Stimulated activated CD8-positive, alpha-beta memory T cell treated with anti-CD3 and anti-CD28 coated beads, Interleukin-2, amount 100 ng/mL, for 48 hours (primary cell): ENCODE results near the gene LIG3.
"Not testable (repeated sequence)": the region's sequence is repeated elsewhere in the genome, so short reads cannot be mapped to it uniquely, and the experiment has no call there.

Source experiments
- DNase-seq, 2 donors: peaks; one replicate each; pipeline ENCODE4 v3.0.0-alpha.2; 2020; ENCODE audit warnings: low read depth in 2 of 2

Gene LIG3

GRCh38 chr17:35041390-35041789 is 61.1 kb downstream of the LIG3 start:
- no peak for DNase-seq

DNA sequence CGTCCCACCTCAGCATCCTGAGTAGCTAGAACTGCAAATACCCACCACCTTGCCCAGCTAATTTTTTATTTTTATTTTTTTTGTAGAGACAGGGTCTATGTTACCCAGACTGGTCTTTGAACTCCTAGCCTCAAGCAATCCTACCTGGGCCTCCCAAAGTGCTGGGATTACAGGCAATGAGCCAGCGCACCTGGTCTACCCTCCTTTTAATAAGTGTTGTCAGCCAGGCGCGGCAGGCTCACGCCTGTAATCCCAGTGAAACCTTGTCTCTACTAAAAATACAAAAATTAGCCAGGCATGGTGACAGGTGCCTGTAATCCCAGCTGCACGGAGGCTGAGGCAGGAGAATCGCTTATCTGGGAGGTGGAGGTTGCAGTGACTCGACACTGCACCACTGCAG is 63.9 kb downstream of the LIG3 start:
- DNase-seq = no peak

DNA sequence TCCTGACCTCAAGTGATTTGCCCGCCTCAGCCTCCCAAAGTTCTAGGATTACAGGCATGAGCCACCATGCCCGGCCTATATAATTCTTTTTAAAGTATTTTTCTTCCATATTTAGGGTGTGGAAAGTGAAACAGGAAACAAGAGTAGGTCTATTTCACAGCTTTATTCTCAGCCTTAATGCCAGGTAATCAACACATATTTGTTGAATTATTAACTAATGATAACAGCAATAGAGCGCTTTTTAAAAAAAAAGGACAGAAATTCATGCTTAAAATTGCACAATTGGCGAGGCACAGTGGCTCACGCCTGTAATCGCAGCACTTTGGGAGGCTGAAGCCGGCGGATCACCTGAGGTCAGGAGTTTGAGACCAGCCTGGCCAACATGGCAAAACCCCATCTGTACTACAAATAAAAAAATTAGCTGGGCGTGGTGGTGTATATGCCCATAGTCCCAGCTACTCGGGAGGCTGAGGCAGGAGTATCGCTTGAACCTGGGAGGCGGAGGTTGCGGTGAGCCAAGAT is 65.2 kb downstream of the LIG3 start:
- not testable (repeated sequence) for DNase-seq

GRCh38 chr17:35046245-35046644 is 65.9 kb downstream of the LIG3 start:
- no peak for DNase-seq

DNA sequence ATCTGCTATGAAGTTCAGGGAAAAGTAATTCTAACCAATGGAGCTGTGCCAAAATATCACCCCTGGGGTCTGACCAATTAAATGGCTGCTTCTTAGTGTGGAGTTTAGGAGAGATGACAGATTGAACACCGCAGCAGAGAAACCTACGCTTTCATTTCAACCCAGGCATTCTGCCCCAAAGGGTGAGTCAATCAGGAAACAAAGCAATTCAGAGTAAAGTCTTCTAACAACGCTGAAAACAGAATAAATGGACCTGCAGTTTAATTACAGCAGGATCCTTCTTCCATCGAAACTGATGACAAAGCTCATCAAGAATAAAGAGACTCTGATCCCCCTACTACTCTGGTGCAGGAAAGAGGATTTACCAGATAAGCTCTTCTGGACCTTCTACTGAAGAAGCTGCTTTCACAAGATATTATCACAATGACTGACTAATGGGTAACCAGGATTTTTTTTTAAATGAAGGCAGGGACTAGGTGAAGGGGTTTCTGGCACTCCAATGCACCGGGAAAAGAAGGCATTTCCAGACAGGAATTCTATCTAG is 66.5 kb downstream of the LIG3 start:
- DNase-seq = peak; percentile 13 to 23

GRCh38 chr17:35048685-35049379 is 68.5 kb downstream of the LIG3 start:
- DNase-seq = no peak

- DNase-seq = no peak
Measured at GRCh38 chr17:35050170-35050569, 69.9 kb downstream of the LIG3 start.

GRCh38 chr17:35051183-35051578 is 70.9 kb downstream of the LIG3 start:
- DNase-seq = no peak

DNA sequence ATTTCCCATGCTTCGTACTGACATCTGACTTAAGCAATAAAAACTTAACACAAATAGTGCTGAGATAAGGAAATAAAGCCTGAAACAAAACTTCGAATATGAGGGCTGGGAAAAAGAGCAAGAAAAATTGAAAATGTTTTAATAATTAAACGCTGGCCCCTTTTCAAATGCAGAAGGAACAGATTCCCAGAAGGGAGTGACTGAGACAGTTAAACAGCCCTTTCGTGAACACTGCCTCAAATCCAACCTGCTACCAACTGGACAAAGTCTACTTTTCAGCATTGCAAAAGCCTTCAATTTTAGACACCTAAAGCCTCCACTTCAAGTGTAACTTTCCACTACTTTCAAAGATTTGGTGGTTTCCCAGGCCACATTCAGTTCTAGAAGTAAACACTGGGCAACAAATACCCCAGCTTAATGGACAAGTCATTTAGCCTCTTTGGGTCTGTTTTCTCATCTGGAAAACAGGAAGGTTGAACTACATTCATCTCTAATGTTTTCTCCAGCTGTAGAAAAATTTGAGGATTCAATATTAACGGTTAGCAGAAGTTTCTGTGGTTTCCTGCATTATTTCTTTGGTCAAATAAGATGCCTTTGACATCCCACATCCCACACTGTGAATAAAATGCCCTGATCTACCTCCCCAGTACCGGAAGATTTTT is 71.4 kb downstream of the LIG3 start:
- no peak for DNase-seq

- no peak for DNase-seq
Measured at GRCh38 chr17:35052241-35052610, 71.9 kb downstream of the LIG3 start.

DNA sequence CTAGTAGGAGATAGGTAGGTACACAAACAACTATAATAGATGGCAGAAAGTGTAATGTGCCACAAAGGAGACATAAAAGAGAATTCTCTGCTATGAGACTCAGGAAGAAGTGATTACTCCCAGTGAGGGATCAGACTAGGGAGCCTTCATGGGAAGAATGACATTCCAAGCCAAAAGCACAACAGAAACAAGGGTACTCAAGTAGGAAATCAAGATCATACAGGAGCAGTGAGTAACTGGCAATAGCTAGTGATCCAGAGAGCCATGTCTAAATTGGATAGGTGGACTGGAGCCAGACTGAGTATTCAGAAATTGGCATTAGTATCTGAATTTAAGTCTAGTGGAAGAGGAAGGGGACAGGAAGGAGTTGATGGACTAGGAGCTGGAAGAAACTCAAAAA is 72.5 kb downstream of the LIG3 start:
- no peak for DNase-seq

DNA sequence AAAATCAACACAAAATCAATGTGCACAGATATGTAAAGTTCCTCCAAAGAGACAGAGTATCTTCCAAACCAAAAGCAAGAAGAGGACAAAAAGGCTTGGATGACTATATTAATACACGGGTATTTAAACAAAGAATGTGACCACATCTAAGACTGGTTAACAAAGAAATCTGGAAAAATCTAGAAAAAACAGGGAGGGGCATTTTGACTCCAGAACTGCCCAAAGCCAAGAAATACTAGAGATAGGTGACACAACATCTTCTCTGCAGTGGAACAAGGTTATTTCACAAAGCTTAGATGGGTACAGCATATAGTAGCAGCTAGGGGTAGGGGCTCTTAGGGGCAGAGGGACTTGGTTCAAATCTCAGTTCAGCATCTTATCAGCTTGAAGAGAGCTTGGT is 72.9 kb downstream of the LIG3 start:
- DNase-seq = no peak

- no peak for DNase-seq
Measured at GRCh38 chr17:35056013-35056412, 75.7 kb downstream of the LIG3 start.

DNA sequence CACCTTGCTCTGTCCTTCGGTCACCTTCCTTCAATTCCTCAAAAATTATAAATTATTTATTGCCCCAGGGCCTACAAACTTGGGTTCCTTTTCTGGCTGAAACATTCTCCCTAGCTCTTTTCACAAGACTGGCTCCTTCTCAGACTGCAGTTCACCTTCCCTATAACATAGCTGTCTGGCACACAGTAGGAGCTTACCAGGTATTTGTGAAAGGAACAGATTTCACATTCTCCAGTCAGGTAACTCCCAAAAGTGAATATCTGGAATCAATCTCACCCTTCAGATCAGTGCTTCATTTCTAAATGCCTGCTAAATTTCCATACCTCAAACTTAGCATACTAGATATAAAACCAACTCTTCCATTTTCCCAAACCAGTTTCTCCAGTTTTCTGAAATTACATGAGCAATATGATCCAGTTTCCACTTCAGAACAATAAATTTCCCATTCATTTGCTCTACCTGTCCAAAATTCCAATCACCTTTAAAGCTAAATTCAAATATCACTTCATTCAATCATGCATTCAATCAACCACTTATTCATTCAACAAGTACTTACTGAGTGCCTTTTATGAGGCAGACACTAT is 77.1 kb downstream of the LIG3 start:
- no peak for DNase-seq
